OCI-LY3 (cell line): ENCODE measurements around the gene TOP3B.

Experiments used
- H2AFZ ChIP-seq: fragments of 200-600, 300-600 bp; shearing (Covaris generic); 2 replicates; pipeline ENCODE4 v1.6.0; 2014; ENCODE audit warnings: antibody characterized with exemption, low read depth, low read length
- H3K27ac ChIP-seq: fragments of 200-600, 300-600 bp; sonication (generic); 2 replicates; pipeline ENCODE4 v1.5.1; 2014; ENCODE audit warnings: mild to moderate bottlenecking, low read length, moderate library complexity, mixed read lengths
- H3K27me3 ChIP-seq: fragments of 200-600, 300-600 bp; sonication (generic); 2 replicates; pipeline ENCODE4 v1.6.1; 2014; ENCODE audit warnings: low read depth, low read length, mixed read lengths
- H3K36me3 ChIP-seq: fragments of 200-600, 300-600 bp; sonication (generic); replicated peaks from 2 replicates; pipeline ENCODE3; 2014; ENCODE audit warnings: low read depth, low read length, mixed read lengths
- H3K4me1 ChIP-seq: fragments of 300-600, 200-600 bp; sonication (generic); 2 replicates; pipeline ENCODE4 v1.6.1; 2014; ENCODE audit warnings: low read length, mixed read lengths
- H3K4me2 ChIP-seq: fragments of 200-600, 300-600 bp; sonication (generic); 2 replicates; pipeline ENCODE4 v1.6.1; 2014; ENCODE audit warnings: low read length, mixed read lengths
- H3K4me3 ChIP-seq: fragments of 300-600, 200-600 bp; sonication (generic); 2 replicates; pipeline ENCODE4 v1.5.1; 2014; ENCODE audit warnings: antibody characterized with exemption, mild to moderate bottlenecking, low read length, moderate library complexity
- H3K79me2 ChIP-seq: fragments of 300-600, 200-600 bp; shearing (Covaris generic); 2 replicates; pipeline ENCODE4 v1.6.1; 2014; ENCODE audit warnings: mild to moderate bottlenecking, low read length, mixed read lengths
- H3K9ac ChIP-seq: fragments of 300-600, 200-600 bp; shearing (Covaris generic); 2 replicates; pipeline ENCODE4 v1.6.0; 2014; ENCODE audit warnings: mild to moderate bottlenecking, low read length, moderate library complexity
- H3K9me3 ChIP-seq: fragments of 200-600, 300-600 bp; shearing (Covaris generic); 2 replicates; pipeline ENCODE4 v1.6.1; 2014; ENCODE audit warnings: low read length, mixed read lengths; ENCODE audit not compliant: insufficient read depth
- H4K20me1 ChIP-seq: fragments of 200-600, 300-600 bp; sonication (generic); 2 replicates; pipeline ENCODE4 v1.6.1; 2016; ENCODE audit warnings: low read length, mixed read lengths; ENCODE audit not compliant: insufficient read depth
- EZH2phosphoT487 ChIP-seq: fragments of 200-600 bp; shearing (Covaris generic); IDR thresholded peaks from 2 replicates; pipeline ENCODE4 v1.6.1; 2018; ENCODE audit warnings: antibody characterized with exemption, mixed run types, low read depth
- TF ChIP-seq, protein P1 (sequence below): fragments of 200-600, 300-600 bp; sonication (generic); IDR thresholded peaks from 2 replicates; pipeline ENCODE4 v1.5.1; 2014; ENCODE audit warnings: antibody characterized with exemption, low read length, low read depth

The TOP3B gene

DNA sequence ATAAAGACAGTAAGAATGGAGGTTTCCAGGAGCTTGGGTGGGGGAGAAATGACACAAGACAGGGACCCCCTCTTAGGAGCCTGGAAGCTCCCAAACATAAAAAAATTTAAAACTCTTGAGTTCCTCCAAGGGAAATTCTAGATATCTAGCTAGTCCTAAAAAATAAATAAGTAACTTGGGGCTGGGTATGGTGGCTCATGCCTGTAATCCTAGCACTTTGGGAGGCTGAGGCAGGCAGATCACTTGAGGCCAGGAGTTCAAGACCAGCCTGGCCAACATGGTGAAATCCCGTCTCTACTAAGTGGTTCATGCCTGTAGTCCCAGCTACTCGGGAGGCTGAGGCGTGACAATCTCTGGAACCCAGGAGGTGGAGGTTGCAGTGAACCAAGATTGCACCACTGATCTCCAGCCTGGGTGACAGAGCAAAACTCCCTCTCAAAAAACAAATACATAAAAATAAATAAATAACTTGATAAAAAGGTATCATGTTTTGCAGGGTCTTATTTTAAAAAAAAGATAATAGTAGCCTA lies 20.0 kb upstream of the TOP3B start:
- Histone ChIP-seq H3K36me3 (no peaks in the 10 kb centered on the region), H3K27ac (no peak overlapping the region), H3K27me3 (peaks cover 16% of the 10 kb centered on the region), H4K20me1 (no peaks in the 10 kb centered on the region), H3K9ac (no peak overlapping the region), H3K4me3 (no peak overlapping the region), H3K4me2 (no peak overlapping the region), H3K79me2 (no peaks in the 10 kb centered on the region), H3K9me3 (no peaks in the 10 kb centered on the region), H3K4me1 (no peaks in the 10 kb centered on the region), H2AFZ (no peak overlapping the region)
- TF ChIP-seq, protein P1, sequence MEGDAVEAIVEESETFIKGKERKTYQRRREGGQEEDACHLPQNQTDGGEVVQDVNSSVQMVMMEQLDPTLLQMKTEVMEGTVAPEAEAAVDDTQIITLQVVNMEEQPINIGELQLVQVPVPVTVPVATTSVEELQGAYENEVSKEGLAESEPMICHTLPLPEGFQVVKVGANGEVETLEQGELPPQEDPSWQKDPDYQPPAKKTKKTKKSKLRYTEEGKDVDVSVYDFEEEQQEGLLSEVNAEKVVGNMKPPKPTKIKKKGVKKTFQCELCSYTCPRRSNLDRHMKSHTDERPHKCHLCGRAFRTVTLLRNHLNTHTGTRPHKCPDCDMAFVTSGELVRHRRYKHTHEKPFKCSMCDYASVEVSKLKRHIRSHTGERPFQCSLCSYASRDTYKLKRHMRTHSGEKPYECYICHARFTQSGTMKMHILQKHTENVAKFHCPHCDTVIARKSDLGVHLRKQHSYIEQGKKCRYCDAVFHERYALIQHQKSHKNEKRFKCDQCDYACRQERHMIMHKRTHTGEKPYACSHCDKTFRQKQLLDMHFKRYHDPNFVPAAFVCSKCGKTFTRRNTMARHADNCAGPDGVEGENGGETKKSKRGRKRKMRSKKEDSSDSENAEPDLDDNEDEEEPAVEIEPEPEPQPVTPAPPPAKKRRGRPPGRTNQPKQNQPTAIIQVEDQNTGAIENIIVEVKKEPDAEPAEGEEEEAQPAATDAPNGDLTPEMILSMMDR = no peak
- no peak for TF ChIP-seq EZH2phosphoT487

DNA sequence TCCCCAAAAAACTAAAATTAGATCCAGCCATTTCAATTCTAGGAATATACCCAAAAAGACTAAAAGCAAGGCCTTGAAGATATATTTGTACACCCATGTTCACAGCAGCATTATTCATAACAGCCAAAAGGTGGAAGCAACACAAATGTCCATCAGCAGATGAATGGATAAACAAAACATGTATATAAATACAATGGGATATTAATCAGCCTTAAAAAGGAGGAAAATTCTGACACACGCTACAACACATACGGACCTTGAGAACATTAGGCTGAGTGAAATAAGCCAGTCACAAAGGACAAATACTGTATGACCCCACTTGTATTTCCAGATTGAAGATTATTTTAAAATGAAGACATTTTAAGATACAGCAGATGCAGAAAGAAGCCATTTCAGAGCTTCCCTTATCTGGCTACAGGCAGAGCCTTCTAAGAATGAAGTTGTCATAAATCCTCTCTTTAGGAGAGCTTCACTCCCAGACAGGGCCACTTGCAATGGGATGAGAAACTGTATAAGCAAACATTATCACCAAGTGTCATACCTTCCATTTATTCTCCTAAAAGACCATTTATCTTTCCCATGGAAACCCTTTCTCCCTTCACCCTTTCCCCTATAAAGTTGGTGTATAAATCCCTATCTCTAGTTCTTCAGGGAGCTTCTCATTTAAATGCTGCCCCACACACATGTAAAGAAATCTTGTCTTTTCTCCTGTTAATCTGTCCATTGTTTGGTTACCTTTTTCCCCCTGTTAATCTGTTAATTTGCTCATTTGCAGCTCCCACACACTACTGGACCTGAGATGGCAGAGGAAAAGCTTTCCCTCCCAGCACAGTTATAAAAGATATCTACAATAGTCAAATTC lies 19.3 kb upstream of the TOP3B start:
- Histone ChIP-seq H3K4me2 (no peak overlapping the region), H3K79me2 (no peaks in the 10 kb centered on the region), H3K27ac (no peak overlapping the region), H3K4me1 (no peaks in the 10 kb centered on the region), H2AFZ (no peak overlapping the region), H3K9me3 (no peaks in the 10 kb centered on the region), H3K4me3 (no peak overlapping the region), H3K27me3 (peaks cover 16% of the 10 kb centered on the region), H3K9ac (no peak overlapping the region), H4K20me1 (no peaks in the 10 kb centered on the region), H3K36me3 (no peaks in the 10 kb centered on the region)
- TF ChIP-seq EZH2phosphoT487 = no peak
- TF ChIP-seq, protein P1 = no peak

GRCh38 chr22:21998595-21999247 lies 16.1 kb upstream of the TOP3B start:
- Histone ChIP-seq H3K27ac (no peak overlapping the region), H3K9me3 (no peaks in the 10 kb centered on the region), H4K20me1 (no peaks in the 10 kb centered on the region), H3K27me3 (peaks cover 16% of the 10 kb centered on the region), H3K36me3 (no peaks in the 10 kb centered on the region), H3K9ac (no peak overlapping the region), H3K4me2 (no peak overlapping the region), H3K4me1 (no peaks in the 10 kb centered on the region), H3K4me3 (no peak overlapping the region), H2AFZ (no peak overlapping the region), H3K79me2 (no peaks in the 10 kb centered on the region)
- TF ChIP-seq EZH2phosphoT487 = no peak
- TF ChIP-seq, protein P1 = no peak

DNA sequence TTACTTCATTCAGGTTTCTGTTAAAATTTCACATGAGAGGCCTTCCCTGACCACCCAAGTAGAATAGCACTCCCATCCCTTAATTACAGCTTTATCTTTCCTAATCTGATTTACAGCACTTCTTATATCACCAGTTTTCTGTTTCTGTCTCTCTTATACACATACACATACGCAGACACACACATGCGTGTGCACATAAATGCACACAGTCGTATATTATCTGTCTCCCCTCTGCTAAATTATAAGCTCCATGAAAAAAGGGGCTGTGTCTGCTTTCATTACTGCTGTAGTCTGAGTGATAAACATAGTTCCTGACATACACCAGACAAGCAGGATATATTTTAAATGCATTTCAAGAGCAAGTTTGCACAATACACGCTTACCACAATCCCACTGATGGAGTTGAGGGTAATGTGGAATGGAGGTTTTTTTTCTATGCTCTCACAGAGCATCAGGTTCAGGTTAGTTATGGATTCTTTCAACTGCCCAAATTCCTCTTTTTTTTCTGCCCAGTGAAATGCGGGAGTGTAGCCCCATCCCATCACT lies 13.7 kb upstream of the TOP3B start:
- Histone ChIP-seq H3K4me2 (no peak overlapping the region), H3K9ac (no peak overlapping the region), H3K4me3 (no peak overlapping the region), H3K36me3 (no peaks in the 10 kb centered on the region), H3K79me2 (no peaks in the 10 kb centered on the region), H3K27me3 (peaks cover 6% of the 10 kb centered on the region; the same call in 1 of the 2 replicates), H4K20me1 (no peaks in the 10 kb centered on the region), H3K27ac (no peak overlapping the region), H3K9me3 (no peaks in the 10 kb centered on the region), H2AFZ (no peak overlapping the region), H3K4me1 (no peaks in the 10 kb centered on the region)
- TF ChIP-seq, protein P1 = no peak
- no peak for TF ChIP-seq EZH2phosphoT487
